GM18498 (cell line): ENCODE data around the gene CGNL1.

Source experiments
- ATAC-seq: cut with Tn5 transposase; IDR thresholded peaks from one replicate; pipeline ENCODE4 v1.9.1; 2021; ENCODE audit warnings: mild to moderate bottlenecking, moderate library complexity; ENCODE audit not compliant: unreplicated experiment

Gene CGNL1

GRCh38 chr15:57418635-57419034 lies 42.3 kb downstream of the CGNL1 start:
- no peak for ATAC-seq

- no peak for ATAC-seq
Observed at GRCh38 chr15:57419335-57419734, 43.0 kb downstream of the CGNL1 start.

- ATAC-seq: no peak
Observed at GRCh38 chr15:57421110-57421509, 44.8 kb downstream of the CGNL1 start.

GRCh38 chr15:57421551-57421950 lies 45.2 kb downstream of the CGNL1 start:
- ATAC-seq: no peak

- ATAC-seq: no peak
Observed at GRCh38 chr15:57422113-57422754, 45.9 kb downstream of the CGNL1 start.

GRCh38 chr15:57423599-57424140 lies 47.4 kb downstream of the CGNL1 start:
- ATAC-seq: no peak

- ATAC-seq: no peak
Observed at GRCh38 chr15:57424628-57425405, 48.5 kb downstream of the CGNL1 start.

- no peak for ATAC-seq
Observed at GRCh38 chr15:57425842-57426241, 49.5 kb downstream of the CGNL1 start.

- ATAC-seq: no peak
Observed at GRCh38 chr15:57427367-57427821, 51.1 kb downstream of the CGNL1 start.

GRCh38 chr15:57432141-57432741 lies 55.9 kb downstream of the CGNL1 start:
- no peak for ATAC-seq

- ATAC-seq: no peak
Observed at GRCh38 chr15:57436166-57436565, 59.9 kb downstream of the CGNL1 start.

GRCh38 chr15:57436961-57437360 lies 60.7 kb downstream of the CGNL1 start:
- no peak for ATAC-seq

- no peak for ATAC-seq
Observed at GRCh38 chr15:57437564-57437963, 61.3 kb downstream of the CGNL1 start.

GRCh38 chr15:57438166-57438565 lies 61.9 kb downstream of the CGNL1 start:
- no peak for ATAC-seq

GRCh38 chr15:57439128-57440027 lies 63.1 kb downstream of the CGNL1 start:
- ATAC-seq: no peak

GRCh38 chr15:57440167-57440566 lies 63.9 kb downstream of the CGNL1 start:
- ATAC-seq: no peak

GRCh38 chr15:57440799-57441198 lies 64.5 kb downstream of the CGNL1 start:
- ATAC-seq: no peak

- no peak for ATAC-seq
Observed at GRCh38 chr15:57442335-57442734, 66.0 kb downstream of the CGNL1 start.

GRCh38 chr15:57443486-57443885 lies 67.2 kb downstream of the CGNL1 start:
- no peak for ATAC-seq

GRCh38 chr15:57444877-57445513 lies 68.7 kb downstream of the CGNL1 start:
- no peak for ATAC-seq
